ENCODE measurements around the gene ZC3H12D.

Gene ZC3H12D

DNA sequence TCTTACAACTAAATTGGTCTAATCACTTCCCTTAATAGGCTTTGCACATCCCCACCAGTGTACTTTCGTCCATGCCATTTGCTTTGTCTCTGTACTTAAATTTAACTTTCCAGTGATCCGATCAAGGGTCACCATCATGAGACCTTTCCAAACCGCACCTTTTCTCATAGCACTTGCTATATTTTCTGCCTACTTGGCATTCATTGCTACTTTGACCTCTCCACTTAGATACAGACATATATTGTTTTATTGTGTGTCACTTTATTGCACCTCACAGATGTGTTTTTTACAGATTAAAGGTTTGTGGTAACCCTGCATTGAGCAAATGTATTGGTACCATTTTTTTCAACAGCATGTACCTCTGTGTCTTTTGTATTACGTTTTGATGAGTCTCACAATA, 70.0 kb downstream of the ZC3H12D start:
- no peak for DNase-seq (ENCODE audit: low read depth, low spot score)

DNA sequence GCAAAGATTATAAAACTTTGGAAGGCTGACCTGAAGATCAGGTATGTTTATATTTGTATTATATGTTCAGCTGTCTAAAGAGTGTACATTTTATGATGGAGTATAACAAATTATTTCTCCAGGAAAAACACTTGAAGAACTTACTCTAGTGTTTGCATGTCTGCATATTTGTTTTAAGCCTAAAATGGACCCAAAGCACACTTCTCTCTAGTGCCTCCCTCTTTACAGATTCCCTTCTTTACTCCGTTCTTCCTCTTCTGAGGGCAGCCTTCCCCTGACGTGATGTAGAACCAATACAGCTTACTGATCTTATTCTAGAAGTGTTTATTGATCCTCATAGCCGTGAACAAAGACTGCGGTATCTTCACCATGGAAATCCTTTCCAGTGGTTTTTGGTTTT, 70.8 kb downstream of the ZC3H12D start:
- no peak for DNase-seq (ENCODE audit: low read depth, low spot score)

DNA sequence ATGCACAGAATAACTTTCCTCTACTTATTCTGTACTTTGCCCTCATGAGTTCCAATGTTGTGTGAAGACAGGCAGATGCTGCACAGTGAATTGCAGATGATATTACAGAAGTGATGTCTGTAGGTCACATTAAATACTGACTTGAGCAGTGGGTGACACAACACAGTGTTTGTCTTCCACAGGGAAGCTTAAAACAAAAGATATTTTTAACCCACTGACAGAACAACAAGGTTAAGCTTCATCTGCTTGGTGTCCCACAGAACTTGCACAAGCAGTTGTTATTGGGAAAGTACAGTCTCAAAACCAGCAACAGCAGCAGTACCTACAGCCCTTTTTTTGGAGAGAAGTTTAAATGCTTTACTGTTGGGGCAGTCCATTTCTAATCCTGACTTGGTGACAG, 74.3 kb downstream of the ZC3H12D start:
- DNase-seq (ENCODE audit: low read depth, low spot score) = no peak

DNA sequence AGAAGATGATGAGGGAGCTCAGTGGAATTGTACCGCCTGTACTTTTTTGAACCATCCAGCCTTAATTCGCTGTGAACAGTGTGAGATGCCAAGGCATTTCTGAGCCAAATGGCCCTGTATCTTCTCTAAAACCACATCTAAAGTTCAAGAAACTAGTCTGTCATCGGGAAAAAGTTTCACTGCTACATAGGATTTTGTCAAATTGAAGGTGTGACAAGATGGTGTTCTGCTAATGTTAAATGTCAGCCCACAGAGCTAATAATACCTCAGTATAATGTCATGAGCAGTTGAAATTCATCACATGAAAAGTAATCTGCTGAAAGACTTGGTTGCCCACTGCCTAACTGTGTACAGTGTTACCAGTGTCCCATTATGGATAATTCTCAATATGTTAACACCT, 75.2 kb downstream of the ZC3H12D start:
- DNase-seq (ENCODE audit: low read depth, low spot score) = no peak

DNA sequence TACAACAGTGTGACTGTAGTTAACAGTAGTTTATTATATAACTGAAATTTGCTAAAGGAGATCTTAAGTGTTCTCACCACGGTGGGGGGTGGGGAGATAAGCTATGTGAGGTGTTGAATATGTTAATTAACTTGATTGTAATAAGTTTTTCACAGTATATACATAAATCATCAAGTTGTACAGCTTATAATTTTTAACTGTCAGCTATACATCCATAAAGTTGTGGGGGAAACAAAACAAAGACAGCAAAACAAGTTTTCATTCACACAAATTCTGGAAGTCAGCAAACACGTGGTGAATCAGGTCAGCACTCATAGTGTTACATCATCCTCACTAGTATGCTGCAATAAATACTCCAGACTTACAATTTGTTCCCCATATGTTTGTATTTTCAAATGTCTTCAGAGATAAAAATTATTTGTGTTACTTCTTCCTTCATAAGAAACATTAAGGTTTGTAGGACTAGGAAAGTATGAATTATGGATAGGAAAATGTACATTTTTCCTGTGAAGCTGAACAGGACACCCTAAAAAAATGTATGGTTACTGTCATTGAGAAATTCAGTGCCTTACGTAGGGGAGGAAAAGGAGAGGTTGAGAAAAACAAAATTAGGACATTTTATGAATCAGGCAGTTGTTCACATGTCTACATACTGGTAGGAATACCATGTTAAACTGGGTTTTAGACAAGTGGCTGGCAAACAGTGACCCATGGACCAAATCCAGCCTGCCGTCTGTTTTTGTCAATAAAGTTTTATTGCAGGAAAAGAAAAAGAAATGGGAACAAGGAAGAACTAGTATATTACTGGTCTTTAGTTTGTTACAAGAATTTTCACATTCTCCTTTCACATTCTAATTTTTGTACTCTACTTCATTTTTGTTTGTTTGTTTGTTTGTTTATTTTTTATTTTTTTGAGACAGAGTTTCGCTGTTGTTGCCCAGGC, 78.7 kb downstream of the ZC3H12D start:
- no peak for DNase-seq (ENCODE audit: low read depth, low spot score)

DNA sequence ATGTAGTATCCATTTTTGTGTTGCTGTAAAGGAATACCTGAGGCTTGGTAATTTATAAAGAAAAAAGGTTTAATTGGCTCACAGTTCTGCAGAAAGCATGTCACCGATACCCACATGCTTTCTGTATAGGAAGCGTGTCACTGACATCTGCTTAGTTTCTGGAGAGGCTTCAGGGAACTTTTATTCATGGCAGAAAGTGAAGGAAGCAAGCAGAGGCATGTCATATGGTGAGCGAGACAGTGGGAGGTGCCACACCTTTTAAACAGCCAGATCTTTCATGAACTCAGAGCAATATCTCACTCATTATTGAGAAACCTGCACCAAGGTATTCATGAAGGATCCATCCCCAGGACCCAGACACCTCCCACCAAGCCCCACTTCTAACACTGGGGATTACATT, 81.3 kb downstream of the ZC3H12D start:
- no peak for DNase-seq (ENCODE audit: low read depth, low spot score)

DNA sequence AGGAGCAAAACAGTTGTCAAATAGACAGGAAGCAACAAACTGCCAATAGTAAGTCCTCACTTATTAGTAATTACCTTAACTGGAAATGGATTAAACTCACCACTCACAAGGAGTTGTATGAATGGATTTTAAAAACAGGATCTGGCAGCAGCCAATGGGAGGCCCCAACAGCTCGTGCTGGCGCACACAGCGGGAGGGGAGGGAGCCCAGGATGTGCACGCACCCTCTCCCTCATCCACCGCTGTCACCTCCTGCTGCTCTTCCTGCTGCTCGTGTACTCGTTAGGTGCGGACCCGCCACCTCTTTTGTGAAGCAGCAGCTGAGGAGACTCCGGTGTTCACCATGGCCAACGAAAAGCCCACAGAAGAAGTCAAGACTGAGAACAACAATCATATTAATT, 84.8 kb downstream of the ZC3H12D start, which contains the start of gene SUMO4:
SUMO4 (plus strand) TSS at position 213 of the 400 bp plus-strand sequence; CDS start at position 343, 130 bp downstream.
- DNase-seq (ENCODE audit: low read depth, low spot score) = no peak

DNA sequence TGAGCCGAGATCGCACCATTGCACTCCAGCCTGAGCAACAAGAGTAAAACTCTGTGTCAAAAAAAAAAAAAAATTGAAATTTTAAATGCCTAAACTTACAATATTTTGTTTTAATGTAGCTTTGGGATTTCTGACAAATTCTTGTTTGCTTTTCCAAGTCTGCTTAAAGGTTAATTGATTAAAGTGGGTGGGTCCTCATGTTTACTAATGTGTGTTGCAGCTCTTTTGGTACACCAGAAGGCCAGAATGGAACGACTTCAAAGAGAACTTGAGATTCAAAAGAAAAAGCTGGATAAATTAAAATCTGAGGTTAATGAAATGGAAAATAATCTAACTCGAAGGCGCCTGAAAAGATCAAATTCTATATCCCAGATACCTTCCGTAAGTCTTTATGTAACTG, 87.4 kb downstream of the ZC3H12D start:
- DNase-seq (ENCODE audit: low read depth, low spot score) = no peak
